C4-2B (cell line): ENCODE results near the gene SGIP1.

Experiments used
- ZFX ChIP-seq: fragments of 450-650 bp; IDR thresholded peaks from 2 replicates; pipeline ENCODE4 v1.6.1; 2017
- TF ChIP-seq, protein P1 (sequence below): fragments of 450-650 bp; conservative IDR thresholded peaks from 2 replicates; pipeline ENCODE4 v1.5.1; 2017; ENCODE audit warnings: mild to moderate bottlenecking

DNA sequence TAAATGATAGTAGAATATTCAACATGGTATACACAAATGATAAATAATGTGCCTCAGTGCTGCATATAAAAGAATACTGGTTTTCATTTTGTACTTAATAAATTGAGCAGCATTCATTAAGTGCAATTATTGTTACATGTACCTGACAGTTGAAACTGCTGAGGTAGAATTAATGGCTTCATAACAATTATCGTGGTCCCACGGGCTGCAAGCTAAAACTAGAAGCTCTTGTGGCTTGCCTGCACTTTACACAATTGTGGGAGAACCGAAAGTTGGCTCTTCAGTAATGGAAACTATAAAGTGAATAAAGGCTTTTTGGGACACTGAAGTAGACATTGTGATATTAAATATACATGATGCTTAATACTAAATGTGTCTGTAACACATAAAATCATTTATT, 243.9 kb downstream of the SGIP1 start:
- TF ChIP-seq, protein P1, sequence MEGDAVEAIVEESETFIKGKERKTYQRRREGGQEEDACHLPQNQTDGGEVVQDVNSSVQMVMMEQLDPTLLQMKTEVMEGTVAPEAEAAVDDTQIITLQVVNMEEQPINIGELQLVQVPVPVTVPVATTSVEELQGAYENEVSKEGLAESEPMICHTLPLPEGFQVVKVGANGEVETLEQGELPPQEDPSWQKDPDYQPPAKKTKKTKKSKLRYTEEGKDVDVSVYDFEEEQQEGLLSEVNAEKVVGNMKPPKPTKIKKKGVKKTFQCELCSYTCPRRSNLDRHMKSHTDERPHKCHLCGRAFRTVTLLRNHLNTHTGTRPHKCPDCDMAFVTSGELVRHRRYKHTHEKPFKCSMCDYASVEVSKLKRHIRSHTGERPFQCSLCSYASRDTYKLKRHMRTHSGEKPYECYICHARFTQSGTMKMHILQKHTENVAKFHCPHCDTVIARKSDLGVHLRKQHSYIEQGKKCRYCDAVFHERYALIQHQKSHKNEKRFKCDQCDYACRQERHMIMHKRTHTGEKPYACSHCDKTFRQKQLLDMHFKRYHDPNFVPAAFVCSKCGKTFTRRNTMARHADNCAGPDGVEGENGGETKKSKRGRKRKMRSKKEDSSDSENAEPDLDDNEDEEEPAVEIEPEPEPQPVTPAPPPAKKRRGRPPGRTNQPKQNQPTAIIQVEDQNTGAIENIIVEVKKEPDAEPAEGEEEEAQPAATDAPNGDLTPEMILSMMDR = no peak
- TF ChIP-seq ZFX = no peak
